Stimulated activated CD8-positive, alpha-beta memory T cell treated with anti-CD3 and anti-CD28 coated beads, Interleukin-15, amount 100 ng/mL, for 4 hours (primary cell): ENCODE results near the gene PBOV1.

Experiments used
- DNase-seq, 2 donors: peaks; one replicate each; pipeline ENCODE4 v3.0.0-alpha.2; 2020; ENCODE audit warnings: low read depth in 2 of 2

The PBOV1 gene

GRCh38 chr6:138204792-138205384 lies 13.4 kb downstream of the PBOV1 start:
- no peak for DNase-seq

GRCh38 chr6:138204303-138204702 lies 14.0 kb downstream of the PBOV1 start:
- no peak for DNase-seq

GRCh38 chr6:138203315-138203714 lies 15.0 kb downstream of the PBOV1 start:
- DNase-seq, result no peak

GRCh38 chr6:138201836-138202235 lies 16.5 kb downstream of the PBOV1 start:
- no peak for DNase-seq

GRCh38 chr6:138198430-138199091 lies 19.7 kb downstream of the PBOV1 start:
- DNase-seq, result no peak

GRCh38 chr6:138197570-138197969 lies 20.7 kb downstream of the PBOV1 start:
- DNase-seq, result no peak

- DNase-seq, result no peak
Measured at GRCh38 chr6:138196122-138196738, 22.1 kb downstream of the PBOV1 start.

- DNase-seq, result no peak
Measured at GRCh38 chr6:138194287-138194686, 24.0 kb downstream of the PBOV1 start.

- no peak for DNase-seq
Measured at GRCh38 chr6:138188278-138188941, 29.9 kb downstream of the PBOV1 start.

GRCh38 chr6:138187156-138187555 lies 31.1 kb downstream of the PBOV1 start:
- no peak for DNase-seq

- no peak for DNase-seq
Measured at GRCh38 chr6:138184230-138184629, 34.1 kb downstream of the PBOV1 start.

- DNase-seq, result no peak
Measured at GRCh38 chr6:138183790-138184134, 34.5 kb downstream of the PBOV1 start.

- no peak for DNase-seq
Measured at GRCh38 chr6:138182939-138183789, 35.1 kb downstream of the PBOV1 start.

- DNase-seq, result no peak
Measured at GRCh38 chr6:138176652-138177232, 41.5 kb downstream of the PBOV1 start.

GRCh38 chr6:138175596-138175995 lies 42.7 kb downstream of the PBOV1 start:
- no peak for DNase-seq
